Islet precursor cell (in vitro differentiated cells): ENCODE data around the gene SZT2.

Experiments used
- DNase-seq: peaks from one replicate; pipeline ENCODE4 v3.0.0-alpha.2; 2018

The SZT2 gene

DNA sequence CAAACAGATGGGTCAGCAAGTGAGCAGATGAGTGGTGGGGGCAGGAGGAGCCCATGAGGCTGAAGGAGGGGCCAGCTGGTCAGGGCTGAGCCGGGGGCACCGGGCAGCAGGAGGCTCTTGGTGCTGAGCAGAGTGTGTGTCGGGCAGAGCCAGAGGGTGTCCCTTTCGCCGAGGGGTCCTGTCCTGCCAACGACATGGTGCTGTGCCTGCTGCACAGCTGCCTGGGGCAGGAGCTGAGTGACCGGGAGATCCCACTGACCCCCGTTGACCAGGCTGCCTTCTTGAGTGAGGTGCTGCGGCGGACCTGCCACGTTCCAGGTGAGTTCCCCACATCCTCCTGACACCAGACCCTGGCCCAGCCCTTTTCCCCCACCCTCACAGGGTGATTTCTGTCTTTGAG is 36.5 kb downstream of the SZT2 start:
- DNase-seq: no peak

DNA sequence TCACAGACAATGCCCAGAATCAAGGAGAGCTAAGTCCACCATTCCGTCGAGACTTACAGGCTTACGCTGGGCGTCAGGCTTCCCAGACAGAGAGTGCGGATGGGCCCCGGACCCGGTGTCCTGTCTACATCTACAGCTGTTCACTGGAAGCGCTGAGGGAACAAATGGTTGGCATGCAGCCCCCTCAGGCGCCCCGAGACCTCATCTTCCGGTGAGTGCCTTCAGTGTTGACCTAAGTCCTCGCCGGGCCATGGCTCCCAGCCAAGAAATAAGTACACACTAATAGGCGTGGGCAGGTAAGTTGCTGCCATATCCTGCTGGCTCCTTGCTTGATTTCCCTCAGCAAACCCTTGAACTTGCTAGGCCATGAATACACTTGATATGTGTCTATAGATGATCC is 37.8 kb downstream of the SZT2 start:
- no peak for DNase-seq

DNA sequence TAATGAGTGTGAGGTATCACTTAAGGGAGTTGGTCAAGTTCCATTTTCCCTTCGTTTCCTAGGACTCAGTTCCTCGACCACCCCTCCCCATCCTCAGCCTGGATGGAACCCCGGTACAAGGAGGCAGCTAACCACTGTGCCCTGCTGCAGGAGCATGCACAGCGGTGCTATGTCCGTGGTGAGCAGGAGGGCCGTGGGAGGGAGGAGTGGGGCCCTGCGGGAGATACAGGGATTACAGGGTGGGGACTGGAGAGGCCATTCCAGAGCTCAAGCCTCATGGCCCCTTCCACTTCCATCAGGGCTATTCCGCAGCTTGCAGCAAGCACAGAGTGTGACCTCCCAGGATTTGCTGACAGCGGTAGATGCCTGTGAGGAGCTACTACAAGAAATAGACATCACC is 38.2 kb downstream of the SZT2 start:
- DNase-seq: no peak

DNA sequence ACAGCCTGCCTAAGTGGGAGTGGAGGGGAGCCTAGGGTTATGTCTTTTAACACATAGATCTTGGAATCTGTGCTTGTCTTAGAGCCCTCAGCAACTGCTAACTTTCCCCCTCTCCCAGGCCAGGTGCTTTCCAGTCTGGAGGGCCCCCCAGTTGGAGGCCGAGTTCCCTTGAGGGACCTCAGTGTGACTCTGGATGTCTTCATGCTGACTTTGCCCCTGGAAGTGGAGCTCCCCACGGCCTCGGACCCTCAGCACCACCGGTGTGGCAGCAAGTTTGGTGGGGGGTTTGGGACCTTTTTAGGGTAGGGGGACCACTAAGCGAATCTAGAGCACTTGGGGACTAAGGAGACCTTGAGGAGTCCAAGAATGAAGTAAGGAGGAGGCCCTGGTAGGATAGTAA is 41.1 kb downstream of the SZT2 start:
- no peak for DNase-seq

DNA sequence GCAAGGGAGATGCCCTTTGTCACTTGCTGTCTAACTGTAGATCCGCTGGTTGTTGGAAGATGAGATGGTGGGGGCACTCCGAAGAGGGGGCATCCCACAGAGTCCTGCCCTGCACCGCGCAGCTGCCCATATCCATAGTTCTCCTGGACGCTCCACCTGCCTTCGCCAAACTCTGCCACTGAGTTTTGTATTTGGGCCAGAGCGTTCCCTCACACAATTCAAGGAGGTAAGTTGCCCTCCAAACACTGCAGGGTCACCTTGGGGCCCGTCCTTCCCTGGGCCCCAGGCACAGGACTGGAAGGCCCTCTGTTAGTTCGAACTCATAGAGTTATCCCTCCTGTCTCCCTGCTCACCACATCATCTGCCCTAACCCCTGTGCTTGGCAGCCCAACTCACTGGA is 42.0 kb downstream of the SZT2 start:
- no peak for DNase-seq

DNA sequence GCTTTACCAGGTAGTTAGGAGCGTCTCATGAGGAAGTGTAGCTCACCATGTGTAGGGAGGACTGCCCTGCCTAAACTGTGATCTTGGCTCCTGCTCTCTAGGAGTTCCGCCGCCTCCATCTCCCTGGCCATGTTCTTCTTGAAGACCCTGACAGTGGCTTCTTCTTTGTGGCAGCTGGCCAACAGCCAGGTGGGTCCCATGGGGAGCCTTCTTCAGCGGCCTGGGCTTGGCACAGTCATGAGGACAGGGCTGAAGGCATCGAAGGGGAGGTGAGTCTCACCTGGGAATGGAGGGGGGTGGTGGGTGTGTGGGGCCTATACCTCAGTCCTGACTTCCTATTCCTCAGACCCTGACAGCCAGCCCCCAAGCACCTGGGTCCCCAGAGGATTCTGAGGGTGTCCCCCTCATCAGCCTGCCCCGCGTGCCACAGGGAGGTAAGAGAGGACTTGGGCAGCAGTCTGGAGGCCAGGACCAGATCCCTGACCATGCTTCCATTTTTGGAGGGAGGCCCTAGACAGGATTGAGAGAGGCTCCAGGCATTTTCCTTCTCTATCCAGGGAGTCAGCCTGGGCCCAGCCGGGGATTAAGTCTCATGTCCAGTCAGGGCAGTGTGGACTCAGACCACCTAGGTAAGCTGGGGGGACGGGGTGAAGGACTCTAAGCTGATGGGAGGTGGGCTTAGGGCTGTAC is 42.6 kb downstream of the SZT2 start:
- no peak for DNase-seq

DNA sequence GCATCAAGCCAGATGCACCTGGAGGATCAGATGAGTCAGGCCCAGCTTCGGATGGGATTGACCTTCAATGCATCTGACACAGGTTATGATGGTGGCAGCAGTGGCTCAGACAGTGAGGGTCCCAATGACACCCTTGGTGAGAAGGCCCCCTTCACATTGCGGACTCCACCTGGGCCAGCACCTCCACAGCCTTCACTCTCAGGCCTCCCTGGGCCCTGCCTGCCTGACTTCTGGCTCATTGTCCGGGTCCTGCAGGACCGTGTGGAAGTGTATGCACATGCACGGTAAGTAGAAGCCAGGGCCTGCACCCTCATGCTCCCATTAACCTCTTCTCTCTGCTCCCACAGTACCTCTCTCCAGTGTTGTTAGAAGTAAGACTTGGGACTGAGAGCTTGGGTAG is 43.2 kb downstream of the SZT2 start:
- DNase-seq: peak; percentile 46

DNA sequence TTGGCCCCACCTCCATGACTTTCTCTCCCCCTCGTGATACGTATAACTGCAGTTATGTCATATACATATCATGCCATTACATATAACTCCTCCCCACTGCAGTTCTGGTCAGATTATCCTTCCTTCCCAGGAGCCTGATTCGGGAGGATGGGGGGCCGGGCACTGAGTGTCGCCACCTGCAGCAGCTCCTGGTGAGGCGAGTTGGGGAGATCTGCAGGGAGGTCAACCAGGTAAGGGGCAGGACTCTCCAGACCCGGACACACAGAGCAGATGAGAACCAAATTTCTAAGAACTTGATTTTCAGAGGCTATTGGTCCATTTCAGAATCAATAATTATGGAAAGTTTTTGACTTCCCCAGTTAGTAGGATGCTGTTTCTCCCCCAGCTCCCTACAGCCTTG is 44.6 kb downstream of the SZT2 start:
- DNase-seq: peak; percentile 43

DNA sequence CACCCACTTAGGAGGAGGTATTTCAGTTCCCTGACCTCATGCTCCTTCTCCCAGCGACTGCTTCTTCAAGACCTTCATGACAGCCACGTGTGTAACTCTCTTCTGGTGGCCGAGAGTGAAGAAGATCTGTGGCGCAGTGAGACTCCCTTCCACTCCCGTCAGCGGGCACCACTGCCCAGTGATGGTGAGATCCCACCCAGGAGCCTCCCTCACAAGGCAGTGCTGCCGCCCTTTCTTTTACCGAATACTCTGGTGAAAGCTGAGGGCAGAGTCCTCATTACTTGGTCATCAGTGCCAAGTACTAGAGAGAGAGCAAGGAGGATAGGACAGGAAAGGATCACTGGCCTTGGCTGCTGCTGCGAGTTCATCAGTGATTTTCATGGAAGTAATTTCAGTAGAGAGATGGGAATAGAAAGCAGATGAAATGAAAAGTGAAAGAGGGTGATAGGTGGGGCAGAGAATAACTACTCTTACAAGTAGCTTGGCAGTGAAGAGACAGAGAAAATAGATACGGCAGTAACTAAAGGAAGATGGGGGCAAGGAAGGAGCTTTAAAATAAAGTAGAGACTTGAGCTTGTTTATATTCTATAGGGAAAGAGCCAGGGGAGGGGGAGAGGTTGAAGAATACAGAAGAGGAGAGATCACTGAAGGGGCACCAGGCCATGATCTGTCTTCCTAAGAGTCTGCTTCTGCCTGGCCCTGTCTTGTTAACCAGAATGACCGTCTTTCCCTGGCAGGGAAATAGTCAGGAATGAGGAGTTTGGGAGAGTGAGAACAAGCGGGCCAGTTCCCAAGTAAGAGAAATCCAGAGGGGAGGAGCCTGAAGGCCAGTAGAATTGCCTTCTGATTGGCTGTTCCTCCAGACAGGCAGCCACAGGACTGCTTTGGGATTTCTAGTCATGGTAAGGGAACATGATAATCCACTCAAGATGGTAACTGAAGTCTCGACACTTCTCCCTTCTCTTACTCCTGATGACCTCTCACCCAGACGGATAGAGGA is 45.7 kb downstream of the SZT2 start:
- peak; percentile 49 for DNase-seq

DNA sequence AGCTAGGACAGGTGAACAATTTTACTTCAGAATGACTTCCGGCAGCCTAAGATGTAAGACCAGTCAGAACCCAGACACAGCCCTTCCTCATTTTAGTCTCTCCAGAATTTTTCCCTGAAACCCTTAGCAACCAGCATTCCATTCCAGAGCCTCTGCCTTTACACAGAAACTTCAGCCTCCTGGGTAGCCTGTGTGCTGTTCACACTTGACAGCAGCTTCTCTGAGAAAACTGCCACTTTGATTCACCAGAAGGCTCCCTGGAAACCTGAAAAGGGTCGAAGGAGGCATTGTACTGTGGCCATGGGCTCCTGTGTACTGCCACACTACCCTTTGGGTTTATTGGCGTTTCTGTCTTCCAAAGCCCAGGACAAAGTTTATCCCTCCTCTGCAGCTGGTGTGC is 46.7 kb downstream of the SZT2 start:
- peak; percentile 56 for DNase-seq

DNA sequence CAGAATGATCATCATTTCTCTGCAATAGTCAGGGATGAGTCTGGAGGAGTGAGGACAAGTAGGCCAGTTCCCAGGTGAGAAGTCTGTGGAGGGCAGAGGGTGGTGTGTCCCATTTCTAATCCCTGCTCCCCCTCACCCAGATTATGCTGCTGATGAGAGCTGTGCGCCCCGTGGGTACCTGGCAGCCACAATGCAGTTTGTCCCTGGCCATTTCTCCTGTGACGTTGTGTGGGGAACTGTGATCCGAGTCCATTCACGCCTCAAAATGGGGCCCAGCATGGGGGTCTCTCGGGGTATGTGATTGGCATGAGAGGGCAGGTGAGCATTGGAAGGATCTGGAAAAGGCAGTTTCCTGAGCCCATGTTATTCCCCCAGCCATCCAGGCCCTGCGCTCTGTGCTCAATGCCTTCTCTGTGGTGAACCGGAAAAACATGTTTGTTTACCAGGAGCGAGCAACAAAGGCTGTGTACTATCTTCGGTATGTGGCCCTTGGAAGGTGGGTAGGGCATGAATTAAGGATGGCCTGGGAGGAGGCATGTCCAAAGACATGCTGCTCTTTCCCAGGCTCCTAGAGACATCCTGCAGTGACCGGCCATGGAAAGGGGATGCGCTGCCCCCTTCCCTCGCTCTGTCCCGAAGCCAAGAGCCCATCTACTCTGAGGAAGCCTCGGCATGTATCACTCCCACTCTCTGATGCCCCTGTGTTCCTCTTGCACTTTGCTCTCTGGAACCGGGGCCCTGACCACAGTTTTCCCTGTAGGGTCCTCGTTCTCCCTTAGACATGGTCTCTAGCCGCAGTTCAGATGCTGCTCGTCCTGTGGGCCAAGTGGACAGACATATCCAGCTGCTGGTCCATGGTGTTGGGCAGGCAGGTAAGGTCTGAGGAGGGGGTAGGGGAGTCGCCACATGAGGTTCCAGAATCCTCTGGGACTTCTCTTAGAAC is 47.6 kb downstream of the SZT2 start:
- DNase-seq: peak; percentile 81

DNA sequence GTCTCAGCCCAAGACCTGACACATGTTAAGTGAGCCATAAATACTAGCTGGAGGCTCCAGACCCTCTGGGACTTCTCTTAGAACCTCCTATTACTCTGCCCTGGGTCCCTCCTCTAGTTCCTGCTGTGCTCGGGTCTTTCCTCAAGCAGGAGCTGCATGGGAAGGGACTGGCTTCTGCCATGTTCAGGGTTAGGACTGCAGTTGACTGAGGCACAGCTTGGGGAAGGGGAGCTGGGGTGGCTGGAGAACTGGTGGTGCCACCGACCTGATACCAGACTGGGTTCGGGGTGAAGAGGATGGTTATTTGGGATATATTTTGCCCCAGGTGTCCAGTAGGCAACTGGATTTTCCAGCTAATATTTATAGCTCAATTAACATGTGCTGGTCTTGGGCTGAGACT is 48.3 kb downstream of the SZT2 start:
- DNase-seq: peak; percentile 41

DNA sequence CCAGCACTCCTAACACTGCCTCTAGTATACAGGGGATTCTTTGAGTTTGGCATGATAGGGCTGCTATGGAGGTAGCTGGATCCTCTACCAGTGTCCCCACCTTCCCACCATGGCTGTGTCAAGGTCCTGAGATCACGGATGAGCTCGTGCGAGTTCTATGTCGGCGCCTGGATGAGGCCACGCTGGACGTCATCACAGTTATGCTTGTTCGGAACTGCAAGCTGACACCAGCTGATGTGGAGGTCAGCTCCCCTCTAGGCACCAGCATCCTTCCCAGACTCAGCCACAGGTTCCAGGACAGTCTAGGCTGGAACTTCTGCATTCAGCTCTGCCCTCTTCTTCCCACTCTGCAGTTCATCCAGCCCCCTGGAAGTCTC is 48.9 kb downstream of the SZT2 start:
- no peak for DNase-seq

DNA sequence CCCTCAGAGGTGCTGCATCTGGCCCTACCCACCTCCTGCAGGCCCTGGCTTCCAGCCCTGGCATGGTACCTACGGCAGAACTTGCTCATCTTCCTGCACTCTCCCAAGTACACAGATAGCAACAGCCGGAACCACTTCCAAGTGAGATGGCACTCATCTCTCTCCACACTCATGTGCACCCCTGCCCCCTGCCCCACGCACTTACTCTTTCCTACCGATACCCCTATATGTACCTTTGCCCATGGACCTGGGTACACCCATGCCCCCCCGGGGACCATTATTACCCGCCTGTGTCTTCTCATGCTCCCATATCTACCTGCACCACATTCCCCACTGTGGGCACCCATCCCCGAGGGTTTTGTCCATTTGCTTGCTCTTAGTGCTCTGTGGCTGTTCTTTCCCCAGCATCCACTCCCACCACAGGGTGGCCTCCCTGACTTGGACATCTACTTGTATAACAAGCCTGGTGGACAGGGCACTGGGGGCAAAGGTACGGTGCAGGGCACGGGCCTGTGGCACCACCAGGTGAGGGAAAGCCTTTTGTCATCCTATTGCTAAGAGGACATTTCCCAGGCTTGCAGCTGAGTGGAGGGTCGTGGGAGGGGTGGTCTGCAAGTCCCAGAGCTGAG is 49.4 kb downstream of the SZT2 start:
- DNase-seq: peak; percentile 51

DNA sequence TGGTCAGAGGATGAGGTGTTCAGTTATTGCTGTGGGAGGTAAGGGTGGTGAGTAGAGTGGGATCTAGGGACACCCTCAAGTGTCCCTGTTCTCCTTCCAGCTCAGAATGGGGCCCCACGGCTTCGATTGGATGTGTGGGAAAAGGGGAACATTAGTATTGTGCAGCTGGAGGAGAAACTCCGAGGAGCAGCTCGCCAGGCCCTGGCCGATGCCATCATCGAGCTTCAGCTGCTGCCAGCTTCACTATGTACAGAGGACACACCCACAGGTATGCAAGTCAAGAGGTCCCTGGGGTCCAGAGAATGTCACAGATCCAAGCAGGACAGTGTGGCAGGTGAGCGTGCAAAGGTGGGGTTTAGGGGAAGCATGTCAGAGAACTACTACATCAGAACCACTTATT is 50.1 kb downstream of the SZT2 start:
- DNase-seq: peak; percentile 44

DNA sequence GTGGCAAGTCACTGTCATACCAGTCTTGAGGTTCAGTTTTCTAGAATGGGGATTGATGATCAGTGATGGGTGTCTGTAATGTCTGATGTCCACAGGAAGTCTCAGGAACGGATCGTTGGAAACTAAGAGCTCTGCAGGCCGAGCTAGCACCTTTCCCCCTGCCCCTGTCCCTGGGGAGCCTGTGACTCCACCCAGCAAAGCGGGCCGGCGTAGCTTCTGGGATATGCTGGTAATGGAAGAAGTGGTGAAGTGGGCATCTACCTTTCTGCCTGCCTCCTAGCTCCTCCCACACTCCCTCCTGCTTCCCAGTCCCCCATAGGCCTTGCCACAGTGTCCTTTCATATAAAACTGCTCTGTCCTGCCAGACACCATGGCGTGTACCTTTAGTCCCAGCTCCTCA is 50.7 kb downstream of the SZT2 start:
- DNase-seq: peak; percentile 26

DNA sequence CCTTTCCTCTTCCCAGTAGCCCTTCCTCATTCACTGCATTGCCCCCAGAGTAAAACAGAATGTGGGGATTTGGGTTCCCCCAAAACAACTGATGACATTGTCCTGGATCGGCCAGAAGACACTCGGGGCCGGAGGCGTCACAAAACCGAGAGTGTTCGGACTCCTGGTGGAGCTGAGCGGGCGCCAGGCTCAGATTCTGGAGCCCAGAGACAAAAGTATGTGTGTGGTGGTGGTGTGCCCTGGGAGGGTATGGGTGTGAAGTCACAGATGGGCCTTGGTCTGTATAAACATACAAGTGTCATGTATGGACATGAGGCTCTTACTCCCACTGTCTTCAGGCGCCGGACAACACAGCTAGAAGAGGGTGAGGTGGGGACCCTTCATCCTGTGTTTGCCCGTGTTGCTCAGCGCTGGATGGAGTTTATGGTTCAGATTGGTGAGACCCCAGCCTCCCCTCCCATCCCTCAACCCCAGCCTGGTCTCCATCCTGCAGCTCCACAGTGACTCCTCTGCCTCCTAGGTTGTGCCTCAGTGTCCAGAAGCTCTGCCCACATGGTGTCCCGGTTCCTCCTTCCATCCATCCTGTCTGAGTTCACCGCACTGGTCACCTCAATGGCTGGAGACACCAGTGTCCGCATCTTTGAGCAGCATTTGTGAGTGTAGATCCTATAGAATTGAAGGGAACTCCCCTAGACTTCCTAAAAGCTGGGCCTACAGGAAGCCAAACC is 51.6 kb downstream of the SZT2 start:
- DNase-seq: peak; percentile 43

DNA sequence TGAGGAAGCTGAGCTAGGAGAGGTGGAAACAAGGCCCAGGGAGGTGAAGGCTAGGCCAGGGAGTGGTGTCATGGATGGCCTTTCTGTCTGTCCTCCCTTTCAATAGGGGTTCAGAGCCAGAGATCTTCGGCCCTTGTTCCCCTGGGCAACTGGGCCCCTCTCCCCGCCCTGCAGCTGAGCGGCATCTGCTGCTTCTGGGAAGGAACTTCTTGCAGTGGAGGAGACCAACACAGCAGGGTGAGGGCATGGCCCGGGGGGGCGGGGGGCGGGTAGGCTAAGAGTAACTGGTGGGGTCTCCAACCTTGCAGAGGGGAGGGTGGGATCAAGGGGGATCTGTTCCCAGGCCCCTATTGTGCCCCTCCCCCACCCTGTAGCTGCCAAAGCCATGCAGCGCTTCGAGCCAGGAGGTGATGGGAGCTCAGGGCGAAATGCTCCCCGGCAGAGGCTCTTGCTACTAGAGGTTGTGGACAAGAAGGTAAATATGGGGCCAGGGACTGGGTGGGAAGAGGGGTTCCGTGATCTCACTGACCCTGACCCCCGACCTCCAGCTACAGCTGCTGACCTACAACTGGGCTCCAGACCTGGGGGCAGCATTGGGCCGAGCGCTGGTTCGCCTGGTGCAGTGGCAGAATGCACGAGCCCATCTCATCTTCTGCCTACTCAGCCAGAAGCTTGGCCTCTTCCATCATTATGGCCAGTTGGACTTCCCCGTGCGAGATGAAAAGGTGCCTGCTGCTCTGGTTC is 52.4 kb downstream of the SZT2 start:
- peak; percentile 44 for DNase-seq

DNA sequence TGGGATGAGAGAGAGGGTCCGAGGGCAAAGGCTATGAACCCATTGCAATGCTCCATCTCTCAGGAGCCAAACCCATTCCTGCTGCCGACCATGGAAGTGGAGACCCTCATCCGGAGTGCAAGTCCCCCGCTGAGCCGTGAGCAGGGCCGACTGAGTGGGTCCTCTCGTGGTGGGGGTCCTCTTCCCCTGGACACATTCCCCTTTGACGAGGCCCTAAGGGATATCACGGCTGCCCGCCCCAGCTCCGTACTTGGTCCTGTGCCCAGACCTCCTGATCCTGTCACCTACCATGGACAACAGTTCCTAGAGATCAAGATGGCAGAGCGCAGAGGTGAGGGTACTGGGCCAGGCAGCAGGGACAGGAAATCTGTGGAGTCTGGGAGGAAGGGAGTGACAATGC is 53.1 kb downstream of the SZT2 start:
- peak; percentile 51 for DNase-seq

DNA sequence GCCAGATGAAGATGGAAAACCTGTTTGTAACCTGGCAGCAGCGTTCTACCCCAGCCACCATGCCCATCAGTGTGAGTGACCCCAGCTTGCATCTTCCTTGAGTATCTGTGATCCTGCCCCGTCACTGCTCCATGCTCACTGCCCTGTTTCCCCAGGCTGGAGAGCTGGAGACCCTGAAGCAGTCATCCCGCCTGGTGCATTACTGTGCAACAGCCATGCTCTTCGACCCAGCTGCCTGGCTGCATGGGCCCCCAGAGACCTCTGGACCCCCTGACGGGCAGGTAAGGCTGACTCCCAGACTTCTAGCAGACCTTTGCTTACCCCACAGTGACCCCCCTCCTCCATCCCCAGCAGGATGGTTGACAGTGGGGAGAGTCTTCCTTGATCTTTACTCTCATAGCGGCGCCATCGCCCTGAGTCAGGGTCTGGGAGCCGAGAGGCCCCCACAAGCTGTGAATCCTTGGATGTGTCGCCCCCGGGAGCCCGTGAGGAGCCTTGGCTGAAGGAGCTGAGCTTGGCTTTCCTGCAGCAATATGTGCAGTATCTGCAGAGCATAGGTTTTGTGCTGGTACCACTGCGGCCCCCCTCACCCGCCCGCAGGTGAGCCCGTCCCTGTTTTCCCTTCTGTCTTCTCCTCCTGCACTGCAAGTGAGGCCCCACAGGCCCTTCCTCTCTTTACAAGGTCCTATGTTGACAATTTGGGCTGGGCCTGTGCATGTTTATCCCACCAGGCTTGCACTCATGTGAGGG is 53.7 kb downstream of the SZT2 start:
- DNase-seq: peak; percentile 37
